Stomach (tissue), 4 donors: ENCODE data around the gene CD53.

Experiments used
- CTCF ChIP-seq, 7 experiments: fragments of 450-650 bp in 4 of 7; fragments of 200-600 bp in 3 of 7; sonication (generic) in 3 of 7; IDR thresholded peaks; one replicate each; pipeline ENCODE4 v1.5.1; 2016 to 2019; ENCODE audit warnings: antibody characterized with exemption in 7 of 7, control low read depth in 2 of 7, mild to moderate bottlenecking in 1 of 7
- POLR2A ChIP-seq, 4 donors: fragments of 450-650 bp; IDR thresholded peaks; one replicate each; pipeline ENCODE4 v1.6.1; 2016; ENCODE audit warnings: antibody characterized with exemption in 4 of 4, control low read depth in 2 of 4, mild to moderate bottlenecking in 1 of 4, moderate library complexity in 1 of 4

GRCh38 chr1:110945626-110946025 lies 72.7 kb downstream of the CD53 start:
- no peak for TF ChIP-seq POLR2A (IDR thresholded peaks at IDR 0.05)
- no peak for TF ChIP-seq CTCF (IDR thresholded peaks at IDR 0.05)
